ENCODE measurements around the gene GOSR1. TPM values are rescaled to one million over a fixed set of nuclear protein-coding genes. Genes with fewer than 3 reads are reported as not detected.
"Not testable (repeated sequence)": the region's sequence is repeated elsewhere in the genome, so short reads cannot be mapped to it uniquely, and the experiment has no call there.

Gene GOSR1
- total RNA-seq, 1 experiment from 2014 or later, result 58.1 TPM

DNA sequence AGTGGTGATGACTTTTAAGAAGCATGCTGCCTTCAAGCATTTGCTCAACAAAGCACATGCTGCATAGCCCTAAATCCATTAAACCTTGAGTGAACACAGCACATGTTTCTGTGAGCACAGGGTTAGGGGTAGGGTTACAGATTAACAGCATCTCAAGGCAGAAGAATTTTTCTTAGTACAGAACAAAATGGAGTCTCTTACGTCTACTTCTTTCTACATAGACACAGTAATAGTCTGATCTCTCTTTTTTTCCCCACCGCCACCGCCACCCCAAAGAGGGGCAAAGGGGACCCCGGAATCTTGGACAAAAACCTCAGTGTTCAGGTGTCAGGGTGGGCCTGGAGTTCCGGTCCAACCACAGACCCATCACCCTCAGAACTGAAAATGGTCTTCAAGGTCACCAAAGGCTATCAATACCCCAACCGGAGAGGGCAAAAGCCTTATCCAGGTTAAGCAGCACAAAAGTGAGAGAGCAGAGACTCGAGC, 86.7 kb downstream of the GOSR1 start:
- H3K9ac ChIP-seq (ENCODE audit: extremely low read depth, insufficient read length, low read length); H3K23ac ChIP-seq (ENCODE audit: insufficient read length, low read depth, low read length); H3K27me3 ChIP-seq (ENCODE audit: insufficient read depth, low read length); H4K5ac ChIP-seq (ENCODE audit: insufficient read length, low read depth, low read length); H3K14ac ChIP-seq (ENCODE audit: insufficient read depth, low read length); DNase-seq; H3K56ac ChIP-seq (ENCODE audit: insufficient read length, low read depth, low read length); H3K4me3 Mint-ChIP-seq; H2BK120ac ChIP-seq (ENCODE audit: low read depth, low read length, poor library complexity, severe bottlenecking); H3K36me3 Mint-ChIP-seq (ENCODE audit: insufficient read depth in 1 of 3, low read depth in 3 of 3); H2BK5ac ChIP-seq (ENCODE audit: insufficient read length, low read length); H2BK12ac ChIP-seq (ENCODE audit: insufficient read length, low read depth, low read length); H3K27me3 Mint-ChIP-seq (ENCODE audit: low read depth); H3K18ac ChIP-seq (ENCODE audit: insufficient read length, low read depth, low read length); H3K9me3 Mint-ChIP-seq; H4K20me1 ChIP-seq (ENCODE audit: control insufficient read depth, insufficient read depth, insufficient read length); H2BK20ac ChIP-seq (ENCODE audit: low read depth, low read length, poor library complexity, severe bottlenecking); H3K79me2 ChIP-seq (ENCODE audit: insufficient read depth, low read length); H3T11ph ChIP-seq (ENCODE audit: low read length); H3K4ac ChIP-seq (ENCODE audit: low read depth, low read length); H2AFZ ChIP-seq (ENCODE audit: low read length); H4K8ac ChIP-seq (replicated peaks; ENCODE audit: insufficient read length, low read depth, low read length); H2BK15ac ChIP-seq (ENCODE audit: low read depth, low read length); H3K4me1 ChIP-seq (ENCODE audit: insufficient read depth, low read length); H3K4me2 ChIP-seq (ENCODE audit: insufficient read depth, insufficient read length, low read length); H3K23me2 ChIP-seq (ENCODE audit: insufficient read length, low read depth, low read length, poor library complexity, severe bottlenecking); H2AK5ac ChIP-seq (ENCODE audit: insufficient read length, low read length); H3K79me1 ChIP-seq (ENCODE audit: insufficient read depth, low read depth, low read length, poor library complexity, severe bottlenecking); H3K9me3 ChIP-seq (ENCODE audit: control insufficient read depth, low read depth, low read length); H3K27ac ChIP-seq (ENCODE audit: insufficient read length, low read depth, low read length); H4K91ac ChIP-seq (ENCODE audit: insufficient read length, low read depth, low read length): not testable (repeated sequence)
- Mint-ChIP-seq H3K4me1 (peaks cover 32 to 38% of the 10 kb centered on the region in 2 experiments), H3K27ac (0 out of 7 replicates have a peak overlapping the region, but pooled peaks of 1 of the 3 experiments have one; percentile 15)
- no CpG with 5 or more reads among the region's 7 CpGs for WGBS (ENCODE audit: extremely low coverage, insufficient read length, low lambda C conversion rate)

DNA sequence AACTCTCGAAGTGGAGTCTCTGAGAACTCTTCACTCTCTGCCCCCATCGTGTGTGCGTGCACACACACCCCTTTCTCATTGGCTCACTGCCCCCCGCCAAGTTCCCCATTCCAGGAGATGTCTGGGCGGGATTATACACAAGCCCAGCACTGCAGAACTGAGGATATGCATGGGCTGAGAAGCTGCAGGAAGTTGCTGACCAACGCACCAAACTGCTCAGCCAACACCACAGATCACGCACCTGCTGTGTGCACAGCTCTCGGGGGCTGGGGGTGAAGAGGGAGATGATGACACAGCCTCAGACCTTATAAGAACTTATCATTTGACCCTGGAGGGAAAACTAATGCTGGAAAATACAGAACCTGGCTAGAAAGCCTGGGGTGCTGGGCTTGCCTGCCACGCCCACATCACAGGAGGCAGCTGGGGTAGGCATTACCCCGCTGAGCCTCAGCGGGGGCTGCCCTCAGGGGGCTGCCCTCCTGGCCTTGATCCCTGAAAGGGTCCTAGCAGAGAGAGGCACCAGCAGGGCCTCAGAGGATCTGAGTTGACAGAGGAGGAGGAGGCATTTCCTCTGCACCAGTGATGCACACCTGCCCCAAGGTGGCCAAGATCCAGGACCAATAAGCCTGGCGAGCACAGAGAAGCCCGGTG, 87.3 kb downstream of the GOSR1 start:
- not testable (repeated sequence) for DNase-seq; H3K79me1 ChIP-seq (ENCODE audit: insufficient read depth, low read depth, low read length, poor library complexity, severe bottlenecking); H4K5ac ChIP-seq (ENCODE audit: insufficient read length, low read depth, low read length); H3K56ac ChIP-seq (ENCODE audit: insufficient read length, low read depth, low read length); H2BK5ac ChIP-seq (ENCODE audit: insufficient read length, low read length); H4K20me1 ChIP-seq (ENCODE audit: control insufficient read depth, insufficient read depth, insufficient read length); H2BK15ac ChIP-seq (ENCODE audit: low read depth, low read length); H3K36me3 Mint-ChIP-seq (ENCODE audit: insufficient read depth in 1 of 3, low read depth in 3 of 3); H3K9me3 Mint-ChIP-seq; H3K14ac ChIP-seq (ENCODE audit: insufficient read depth, low read length); H4K91ac ChIP-seq (ENCODE audit: insufficient read length, low read depth, low read length); H3K23ac ChIP-seq (ENCODE audit: insufficient read length, low read depth, low read length); H3K23me2 ChIP-seq (ENCODE audit: insufficient read length, low read depth, low read length, poor library complexity, severe bottlenecking); H3K9ac ChIP-seq (ENCODE audit: extremely low read depth, insufficient read length, low read length); H3K79me2 ChIP-seq (ENCODE audit: insufficient read depth, low read length); H3K27ac Mint-ChIP-seq; H3K4me2 ChIP-seq (ENCODE audit: insufficient read depth, insufficient read length, low read length); H2BK12ac ChIP-seq (ENCODE audit: insufficient read length, low read depth, low read length); H2AFZ ChIP-seq (ENCODE audit: low read length); H3K27me3 ChIP-seq (ENCODE audit: insufficient read depth, low read length); H3K4ac ChIP-seq (ENCODE audit: low read depth, low read length); H3K4me1 ChIP-seq (ENCODE audit: insufficient read depth, low read length); H3K9me3 ChIP-seq (ENCODE audit: control insufficient read depth, low read depth, low read length); H3K4me3 Mint-ChIP-seq; H3K18ac ChIP-seq (ENCODE audit: insufficient read length, low read depth, low read length); H2BK120ac ChIP-seq (ENCODE audit: low read depth, low read length, poor library complexity, severe bottlenecking); H3K27me3 Mint-ChIP-seq (ENCODE audit: low read depth); H3T11ph ChIP-seq (ENCODE audit: low read length); H2AK5ac ChIP-seq (ENCODE audit: insufficient read length, low read length); H4K8ac ChIP-seq (replicated peaks; ENCODE audit: insufficient read length, low read depth, low read length); H2BK20ac ChIP-seq (ENCODE audit: low read depth, low read length, poor library complexity, severe bottlenecking); H3K27ac ChIP-seq (ENCODE audit: insufficient read length, low read depth, low read length)
- no CpG with 5 or more reads among the region's 13 CpGs for WGBS (ENCODE audit: extremely low coverage, insufficient read length, low lambda C conversion rate)
- H3K4me1 Mint-ChIP-seq, result peaks cover 32 to 38% of the 10 kb centered on the region in 2 experiments
